Measurements from ENCODE around the gene MDFIC.

The MDFIC gene

GRCh38 chr7:114934086-114934485 lies 12.2 kb downstream of the MDFIC start:
- Mint-ChIP-seq H3K27ac (peak overlapping the region in 1 of 3 experiments; percentile 18), H3K4me3 (no peak overlapping the region), H3K4me1 (peaks cover 18% of the 10 kb centered on the region), H3K9me3 (no peaks in the 10 kb centered on the region), H3K36me3 (ENCODE audit: low read depth) (peaks cover 3% of the 10 kb centered on the region), H3K27me3 (ENCODE audit: low read depth) (no peaks in the 10 kb centered on the region)
- TF ChIP-seq, protein P1, sequence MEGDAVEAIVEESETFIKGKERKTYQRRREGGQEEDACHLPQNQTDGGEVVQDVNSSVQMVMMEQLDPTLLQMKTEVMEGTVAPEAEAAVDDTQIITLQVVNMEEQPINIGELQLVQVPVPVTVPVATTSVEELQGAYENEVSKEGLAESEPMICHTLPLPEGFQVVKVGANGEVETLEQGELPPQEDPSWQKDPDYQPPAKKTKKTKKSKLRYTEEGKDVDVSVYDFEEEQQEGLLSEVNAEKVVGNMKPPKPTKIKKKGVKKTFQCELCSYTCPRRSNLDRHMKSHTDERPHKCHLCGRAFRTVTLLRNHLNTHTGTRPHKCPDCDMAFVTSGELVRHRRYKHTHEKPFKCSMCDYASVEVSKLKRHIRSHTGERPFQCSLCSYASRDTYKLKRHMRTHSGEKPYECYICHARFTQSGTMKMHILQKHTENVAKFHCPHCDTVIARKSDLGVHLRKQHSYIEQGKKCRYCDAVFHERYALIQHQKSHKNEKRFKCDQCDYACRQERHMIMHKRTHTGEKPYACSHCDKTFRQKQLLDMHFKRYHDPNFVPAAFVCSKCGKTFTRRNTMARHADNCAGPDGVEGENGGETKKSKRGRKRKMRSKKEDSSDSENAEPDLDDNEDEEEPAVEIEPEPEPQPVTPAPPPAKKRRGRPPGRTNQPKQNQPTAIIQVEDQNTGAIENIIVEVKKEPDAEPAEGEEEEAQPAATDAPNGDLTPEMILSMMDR (IDR thresholded peaks at IDR 0.05; ENCODE audit: unreplicated experiment in 3 of 3): no peak

GRCh38 chr7:114934713-114935112 lies 12.8 kb downstream of the MDFIC start:
- H3K36me3 Mint-ChIP-seq (ENCODE audit: low read depth): peaks cover 3% of the 10 kb centered on the region
- H3K9me3 Mint-ChIP-seq: no peaks in the 10 kb centered on the region
- peak overlapping the region in 1 of 3 experiments; percentile 18 for H3K27ac Mint-ChIP-seq
- TF ChIP-seq, protein P1 (IDR thresholded peaks at IDR 0.05; ENCODE audit: unreplicated experiment in 3 of 3): no peak
- peaks cover 18% of the 10 kb centered on the region for H3K4me1 Mint-ChIP-seq
- no peaks in the 10 kb centered on the region for H3K27me3 Mint-ChIP-seq (ENCODE audit: low read depth)
- H3K4me3 Mint-ChIP-seq: no peak overlapping the region

DNA sequence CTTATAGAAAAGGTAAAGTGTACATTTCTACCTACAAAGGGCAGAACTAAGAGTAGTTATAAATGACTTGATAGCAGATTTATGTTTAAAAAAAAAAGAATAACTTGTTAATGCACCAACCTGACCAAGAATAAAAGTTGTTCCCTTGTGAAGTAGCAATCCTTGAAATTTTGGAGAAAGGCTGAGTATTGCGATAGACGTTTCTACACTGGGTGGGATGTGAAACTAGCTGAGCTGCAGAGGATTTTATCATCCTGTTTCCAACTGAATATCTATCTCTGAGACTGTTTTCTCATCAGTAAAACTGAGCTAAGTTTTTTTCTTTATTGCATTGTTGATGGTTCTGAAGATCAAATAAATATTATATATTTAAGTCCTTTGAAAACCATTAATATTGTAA lies 14.6 kb downstream of the MDFIC start:
- Mint-ChIP-seq H3K4me1 (peaks cover 18% of the 10 kb centered on the region), H3K27me3 (ENCODE audit: low read depth) (no peaks in the 10 kb centered on the region), H3K36me3 (ENCODE audit: low read depth) (peaks cover 4% of the 10 kb centered on the region), H3K27ac (no peak overlapping the region), H3K9me3 (no peaks in the 10 kb centered on the region), H3K4me3 (no peak overlapping the region)
- TF ChIP-seq, protein P1 (IDR thresholded peaks at IDR 0.05; ENCODE audit: unreplicated experiment in 3 of 3): no peak

DNA sequence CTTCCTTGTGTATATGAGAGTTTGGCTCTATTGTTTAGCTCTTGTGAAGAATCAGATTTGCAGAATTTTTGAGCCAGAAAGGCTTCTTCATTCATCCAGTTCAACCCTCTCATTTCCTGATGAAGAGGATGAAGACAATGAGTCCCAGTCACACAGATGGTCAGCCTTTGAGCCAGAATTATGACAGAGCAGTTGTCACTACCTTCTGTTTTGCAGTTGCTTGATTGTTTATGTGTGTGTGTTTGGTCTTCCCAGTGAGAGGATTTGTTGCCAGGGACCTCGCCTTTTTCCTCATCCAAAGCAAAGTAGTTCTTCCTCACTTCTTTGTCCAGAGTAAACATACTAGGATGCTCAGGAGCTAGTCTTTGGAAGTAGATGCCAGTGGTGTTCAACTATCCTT lies 15.6 kb downstream of the MDFIC start:
- Mint-ChIP-seq H3K4me3 (no peak overlapping the region), H3K4me1 (peaks cover 18% of the 10 kb centered on the region), H3K9me3 (no peaks in the 10 kb centered on the region), H3K36me3 (ENCODE audit: low read depth) (peaks cover 10% of the 10 kb centered on the region), H3K27ac (no peak overlapping the region), H3K27me3 (ENCODE audit: low read depth) (no peaks in the 10 kb centered on the region)
- TF ChIP-seq, protein P1 (IDR thresholded peaks at IDR 0.05; ENCODE audit: unreplicated experiment in 3 of 3): no peak

- no peaks in the 10 kb centered on the region for H3K27me3 Mint-ChIP-seq (ENCODE audit: low read depth)
These were observed 16.9 kb downstream of the MDFIC start for GRCh38 chr7:114938785-114939184.

More at GRCh38 chr7:114938785-114939184, 16.9 kb downstream of the MDFIC start:
- TF ChIP-seq, protein P1 (IDR thresholded peaks at IDR 0.05; ENCODE audit: unreplicated experiment in 3 of 3): no peak
- Mint-ChIP-seq H3K9me3 (no peaks in the 10 kb centered on the region), H3K4me1 (peaks cover 19% of the 10 kb centered on the region), H3K4me3 (no peak overlapping the region), H3K27ac (no peak overlapping the region), H3K36me3 (ENCODE audit: low read depth) (peaks cover 11% of the 10 kb centered on the region)

Data from nephron (organoid).